Cerebellar cortex (tissue), 1 donor: ENCODE results near the gene LNX1.

Experiments used
- DNase-seq: peaks from one replicate; pipeline ENCODE4 v3.0.0-alpha.2; 2015; ENCODE audit warnings: low spot score

Gene LNX1

GRCh38 chr4:53591372-53591892 lies at the start of gene LNX1:
TSS of gene LNX1 (minus strand) at chr4:53591486. CDS start at chr4:53574002, 17,484 bp downstream.
- no peak for DNase-seq

GRCh38 chr4:53640576-53641453 lies 49.5 kb upstream of the LNX1 start:
- DNase-seq, result no peak

- DNase-seq, result no peak
These were observed 47.6 kb upstream of the LNX1 start for GRCh38 chr4:53638919-53639318.

GRCh38 chr4:53637348-53637747 lies 46.1 kb upstream of the LNX1 start:
- no peak for DNase-seq

GRCh38 chr4:53635697-53636483 lies 44.6 kb upstream of the LNX1 start:
- no peak for DNase-seq

GRCh38 chr4:53633608-53634007 lies 42.3 kb upstream of the LNX1 start:
- DNase-seq, result no peak

GRCh38 chr4:53629296-53629695 lies 38.0 kb upstream of the LNX1 start:
- no peak for DNase-seq

- no peak for DNase-seq
These were observed 35.2 kb upstream of the LNX1 start for GRCh38 chr4:53626491-53626890.

GRCh38 chr4:53625888-53626287 lies 34.6 kb upstream of the LNX1 start:
- no peak for DNase-seq

- no peak for DNase-seq
These were observed 31.5 kb upstream of the LNX1 start for GRCh38 chr4:53622739-53623151.

- DNase-seq, result no peak
These were observed 29.7 kb upstream of the LNX1 start for GRCh38 chr4:53620956-53621355.

- DNase-seq, result no peak
These were observed 28.1 kb upstream of the LNX1 start for GRCh38 chr4:53619431-53619830.

GRCh38 chr4:53618321-53618720 lies 27.0 kb upstream of the LNX1 start:
- DNase-seq, result no peak

GRCh38 chr4:53617101-53617680 lies 25.9 kb upstream of the LNX1 start:
- no peak for DNase-seq

GRCh38 chr4:53616219-53616618 lies 24.9 kb upstream of the LNX1 start:
- DNase-seq, result no peak

- no peak for DNase-seq
These were observed 23.3 kb upstream of the LNX1 start for GRCh38 chr4:53614591-53614990.

GRCh38 chr4:53613428-53613827 lies 22.1 kb upstream of the LNX1 start:
- no peak for DNase-seq

- no peak for DNase-seq
These were observed 17.4 kb upstream of the LNX1 start for GRCh38 chr4:53608649-53609048.

GRCh38 chr4:53608242-53608641 lies 17.0 kb upstream of the LNX1 start:
- DNase-seq, result no peak

GRCh38 chr4:53605783-53606182 lies 14.5 kb upstream of the LNX1 start:
- DNase-seq, result no peak

GRCh38 chr4:53602390-53602789 lies 11.1 kb upstream of the LNX1 start:
- DNase-seq, result no peak

- no peak for DNase-seq
These were observed 10.0 kb upstream of the LNX1 start for GRCh38 chr4:53601251-53601764.
